Epithelial cell of esophagus (primary cell): ENCODE data around the gene CAMK1G.
A peak's percentile ranks its signal among the peaks of the same experiment; 100 is the strongest.

Source experiments
- DNase-seq: peaks from one replicate; pipeline ENCODE4 v3.0.0; 2010; ENCODE audit warnings: low read depth
- H3K4me3 ChIP-seq: 2 replicates; pipeline ENCODE4 v1.5.1; 2011; ENCODE audit warnings: mild to moderate bottlenecking, low read length, control low read depth
- CTCF ChIP-seq: IDR thresholded peaks from 2 replicates; pipeline ENCODE4 v1.5.1; 2011; ENCODE audit warnings: low read depth, mild to moderate bottlenecking, low read length, control low read depth, inconsistent platforms; ENCODE audit not compliant: insufficient read depth; ENCODE audit errors: missing control alignments

Gene CAMK1G

GRCh38 chr1:209561532-209561931, 22.0 kb upstream of the CAMK1G start:
- TF ChIP-seq CTCF, result no peak
- DNase-seq, result no peak
- H3K4me3 ChIP-seq, result no peak overlapping the region

GRCh38 chr1:209564849-209565248, 18.7 kb upstream of the CAMK1G start:
- H3K4me3 ChIP-seq, result no peak overlapping the region
- no peak for TF ChIP-seq CTCF
- no peak for DNase-seq

GRCh38 chr1:209565759-209566678, 17.5 kb upstream of the CAMK1G start:
- peak; percentile 81 for TF ChIP-seq CTCF
- DNase-seq, result peak; percentile 91
- H3K4me3 ChIP-seq, result no peak overlapping the region

DNA sequence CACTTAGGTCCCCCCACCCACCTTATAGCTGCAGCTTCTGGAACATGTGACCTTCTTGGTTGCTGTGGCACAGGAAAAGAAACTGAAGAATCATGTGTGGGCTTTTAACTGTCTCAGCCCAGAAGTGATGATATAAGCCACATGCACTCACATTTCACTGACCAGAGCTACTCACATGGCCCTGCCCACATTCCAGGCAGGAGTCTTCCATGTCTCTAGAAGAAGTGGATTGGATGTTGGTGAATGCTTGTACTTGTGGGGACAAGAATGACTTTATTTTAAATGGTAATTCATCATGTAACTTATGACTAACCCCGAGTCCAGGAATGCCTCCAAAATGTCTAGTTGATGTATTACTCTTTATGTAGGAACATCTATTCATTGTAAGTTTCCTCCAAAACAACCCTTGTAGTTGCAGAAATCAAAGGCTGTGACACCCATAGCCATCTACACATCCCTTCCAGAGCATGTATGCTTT, 15.8 kb upstream of the CAMK1G start:
- peak; percentile 92 for DNase-seq
- TF ChIP-seq CTCF, result no peak

DNA sequence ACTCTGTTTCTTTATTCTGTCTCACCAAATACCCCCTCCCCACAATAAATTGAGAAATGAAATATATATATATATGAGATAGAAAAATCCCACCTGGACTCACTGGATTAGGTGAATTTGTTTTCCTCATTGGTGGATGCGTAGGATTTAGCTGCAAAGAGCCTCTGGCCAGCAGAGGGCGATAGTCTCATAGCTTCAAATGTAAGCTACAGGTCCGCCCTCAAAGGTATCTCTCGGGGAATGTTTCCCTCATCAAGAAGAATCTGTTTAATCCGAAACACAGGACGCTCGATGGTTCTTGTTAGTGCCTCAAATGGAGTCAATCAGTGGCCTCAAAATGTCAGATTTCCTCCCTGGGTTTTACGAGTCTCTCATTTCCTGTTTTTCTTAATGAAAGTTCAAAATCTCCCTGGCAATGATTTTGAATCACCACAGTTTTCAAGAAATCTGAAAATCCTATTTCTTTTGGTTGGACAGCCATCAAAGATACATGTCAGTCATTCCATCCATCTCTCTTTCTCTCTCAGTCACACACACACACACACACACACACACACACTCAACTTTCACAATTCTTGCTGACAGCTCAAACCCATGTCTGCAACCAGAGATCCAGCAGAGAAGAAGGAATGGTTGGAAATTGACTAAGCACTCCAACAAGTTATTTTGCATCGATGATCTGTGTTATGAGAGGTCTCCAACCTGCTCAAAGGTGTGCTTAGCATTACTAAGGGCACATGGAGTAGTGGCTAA, 13.9 kb upstream of the CAMK1G start:
- DNase-seq, result peak; percentile 90
- H3K4me3 ChIP-seq, result no peak overlapping the region
- TF ChIP-seq CTCF, result peak; percentile 95

More for the DNA sequence above, 15.8 kb upstream of the CAMK1G start:
- H3K4me3 ChIP-seq, result peak overlapping the region; percentile 38

DNA sequence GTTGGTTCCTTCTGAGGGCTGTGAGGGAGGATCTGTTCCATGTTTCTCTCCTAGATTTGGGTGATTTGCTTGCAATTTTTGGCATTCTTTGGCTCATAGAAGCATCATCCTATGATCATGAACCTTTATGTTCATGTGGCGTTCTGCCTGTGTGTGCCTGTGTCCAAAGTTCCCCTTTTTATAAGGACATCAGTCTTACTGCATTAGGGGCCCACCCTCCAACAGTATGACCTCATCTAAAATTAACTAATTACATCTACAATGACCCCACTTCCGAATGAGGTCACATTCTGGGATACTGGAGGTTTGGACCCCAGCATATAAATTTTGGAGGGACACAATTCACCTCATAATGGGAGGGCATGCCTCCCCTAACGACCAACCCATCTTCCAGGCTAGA, 12.8 kb upstream of the CAMK1G start:
- no peak overlapping the region for H3K4me3 ChIP-seq
- no peak for TF ChIP-seq CTCF
- DNase-seq, result no peak
